Stimulated activated CD4-positive, alpha-beta T cell treated with anti-CD3 and anti-CD28 coated beads, Interleukin-15, amount 100 ng/mL, for 24 hours (primary cell): ENCODE data around the gene CPEB1.
"Not testable (repeated sequence)": the region's sequence is repeated elsewhere in the genome, so short reads cannot be mapped to it uniquely, and the experiment has no call there.

Experiments used
- DNase-seq: peaks from one replicate; pipeline ENCODE4 v3.0.0-alpha.2; 2020

The CPEB1 gene

DNA sequence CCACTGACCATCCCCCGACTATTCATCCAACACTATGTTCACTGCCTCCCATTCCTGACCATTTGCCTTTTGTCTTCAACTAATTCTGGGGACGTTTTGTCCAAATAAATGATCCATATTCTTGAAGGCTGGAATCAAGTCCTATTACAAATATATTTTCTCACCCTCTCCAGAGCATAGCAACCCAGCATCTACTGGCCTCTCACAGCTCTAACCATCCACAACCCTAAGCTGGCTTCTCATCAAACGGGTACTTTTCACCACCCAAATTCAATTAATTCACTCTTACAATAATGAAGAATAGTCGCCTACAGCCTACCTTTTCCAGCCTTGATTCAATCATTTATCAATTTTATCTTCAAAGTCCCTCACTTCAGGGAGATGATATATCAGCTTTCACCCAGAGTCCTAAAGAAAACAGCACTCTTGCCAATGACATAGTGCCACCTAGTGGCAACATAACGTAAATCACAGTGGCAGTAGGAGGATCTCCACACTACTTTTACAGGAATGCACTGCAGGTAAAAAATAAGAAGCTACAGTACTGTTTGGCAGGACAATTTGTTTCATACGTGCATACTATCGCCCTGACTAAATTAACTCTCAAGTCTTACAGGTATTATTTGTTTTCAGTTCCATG lies 144.3 kb downstream of the CPEB1 start:
- DNase-seq = not testable (repeated sequence)

DNA sequence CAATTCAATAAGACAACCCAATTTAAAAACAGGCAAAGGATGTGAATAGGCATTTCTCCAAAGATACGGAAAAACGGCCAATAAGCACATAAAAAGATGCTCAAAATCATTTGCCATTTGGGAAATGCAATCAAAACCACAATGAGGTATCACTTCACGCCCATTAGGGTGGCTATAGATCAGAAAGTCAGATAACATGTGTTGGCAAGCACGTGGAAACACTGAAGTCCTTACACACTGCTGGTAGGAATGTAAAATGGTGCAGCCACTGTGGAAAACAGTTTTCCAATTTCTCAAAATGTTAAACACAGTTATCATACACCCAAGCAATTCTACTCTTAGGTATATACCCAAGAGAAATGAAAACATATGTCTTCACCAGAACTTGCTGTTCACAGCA lies 146.4 kb downstream of the CPEB1 start:
- DNase-seq = not testable (repeated sequence)

DNA sequence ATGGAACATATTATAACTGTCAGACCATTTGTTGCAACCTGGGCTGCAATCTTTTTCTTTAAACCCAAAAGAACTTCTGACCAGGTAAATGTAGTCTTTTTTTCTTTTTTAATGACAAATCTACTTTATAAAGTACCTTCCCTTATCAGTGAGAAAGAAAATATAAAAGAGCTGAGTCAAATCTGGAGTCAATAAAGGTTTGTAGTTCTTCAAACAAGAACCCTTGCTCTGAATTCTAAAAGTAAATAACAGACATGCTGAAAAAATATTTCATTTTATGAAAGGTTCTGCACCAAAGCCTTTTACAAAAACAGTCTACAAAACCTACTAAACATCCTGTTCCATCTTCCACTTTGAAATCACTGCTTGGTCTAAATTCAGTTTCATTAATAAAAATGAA lies 149.2 kb downstream of the CPEB1 start:
- DNase-seq = not testable (repeated sequence)
